Stimulated activated CD4-positive, alpha-beta T cell treated with anti-CD3 and anti-CD28 coated beads, Interleukin-15, amount 100 ng/mL, for 24 hours (primary cell): ENCODE data around the gene FOXJ3.

Source experiments
- DNase-seq: peaks from one replicate; pipeline ENCODE4 v3.0.0-alpha.2; 2020

Gene FOXJ3

DNA sequence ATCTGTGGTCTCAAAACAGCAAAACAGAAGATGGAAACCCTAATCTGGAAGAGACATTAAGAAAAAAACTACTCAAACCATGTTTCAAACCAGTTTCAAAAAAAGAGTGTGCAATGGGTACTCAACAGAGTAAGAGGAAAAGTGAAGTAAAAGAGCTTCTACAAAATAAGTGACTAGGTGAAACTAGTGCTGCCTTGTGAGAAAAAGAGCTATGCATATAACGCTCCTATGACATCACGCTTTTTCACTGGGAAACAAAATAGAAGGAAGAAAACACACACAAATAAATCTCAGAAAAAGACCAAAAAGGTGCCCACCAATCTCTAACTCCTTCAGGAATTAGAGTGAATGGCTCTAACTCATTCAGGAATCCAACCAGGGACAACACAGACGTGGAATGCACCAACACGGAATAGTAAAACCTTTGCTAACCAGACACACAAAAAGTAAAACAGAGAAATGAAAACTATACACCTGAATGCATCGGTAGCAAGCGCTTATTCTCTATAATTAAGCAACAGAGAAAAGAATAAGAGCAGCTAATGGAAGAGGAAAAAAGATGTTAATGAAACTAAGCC lies 1.3 kb downstream of the FOXJ3 start:
- DNase-seq = no peak

DNA sequence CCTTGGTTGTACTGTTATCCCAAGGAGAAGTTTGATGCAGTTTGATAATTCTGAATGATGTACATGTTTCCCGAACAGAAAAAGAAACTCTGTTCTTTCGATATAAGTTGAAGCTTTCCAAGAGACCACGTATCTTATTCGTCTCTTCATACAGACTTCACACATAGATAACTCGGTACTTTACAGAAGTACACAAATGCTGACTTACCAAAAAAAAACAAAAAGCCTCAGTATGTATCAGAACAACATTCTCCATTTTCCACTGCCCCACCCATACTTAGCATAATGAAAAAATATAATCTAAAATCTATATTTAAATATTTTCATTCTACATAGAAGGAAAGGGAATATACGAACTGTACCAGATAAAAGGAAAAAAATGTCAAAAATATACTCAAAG lies 2.2 kb downstream of the FOXJ3 start:
- no peak for DNase-seq

DNA sequence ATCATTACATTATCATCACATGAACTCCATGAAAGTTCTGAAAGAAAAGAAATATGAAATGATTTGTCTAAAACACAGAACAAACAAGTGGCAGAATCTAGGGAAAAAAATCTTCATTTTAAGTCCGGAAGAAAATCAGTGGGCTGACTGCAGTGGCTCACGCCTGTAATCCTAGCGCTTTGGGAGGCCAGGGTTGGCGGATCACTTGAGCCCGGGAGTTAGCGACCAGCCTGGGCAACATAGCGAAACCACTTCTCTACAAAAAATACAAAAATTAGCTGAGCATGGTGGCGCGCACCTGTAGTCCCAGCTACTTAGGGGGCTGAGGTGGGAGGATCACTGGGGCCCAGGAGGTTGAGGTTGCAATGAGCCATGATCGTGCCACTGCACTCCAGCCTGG lies 4.8 kb downstream of the FOXJ3 start:
- DNase-seq = no peak

DNA sequence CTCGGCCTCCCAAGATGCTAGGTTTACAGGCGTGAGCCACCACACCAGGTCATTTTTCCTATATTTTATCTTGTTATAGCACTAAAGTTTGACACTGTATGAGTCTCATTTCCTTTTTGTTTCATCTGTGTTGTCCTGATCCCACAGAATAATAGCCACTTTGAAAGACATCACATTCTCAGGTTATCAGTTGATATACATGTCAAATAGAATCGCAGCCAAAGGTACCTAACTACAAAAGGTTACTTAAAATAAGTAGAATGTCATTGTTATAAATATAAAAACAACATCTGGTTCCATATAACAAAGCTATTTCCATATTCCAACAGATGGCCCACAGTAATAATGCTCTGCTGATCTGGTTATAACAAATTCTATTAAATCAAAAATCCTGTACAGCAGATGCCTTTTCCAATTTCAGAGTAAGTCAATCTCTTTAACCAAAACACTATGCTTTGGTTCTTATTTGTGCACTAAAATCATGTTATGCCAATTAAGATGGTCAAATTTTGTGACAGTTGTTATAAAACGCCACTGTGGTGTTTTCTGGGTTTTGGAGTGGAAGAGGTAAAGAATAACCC lies 6.0 kb downstream of the FOXJ3 start:
- no peak for DNase-seq

DNA sequence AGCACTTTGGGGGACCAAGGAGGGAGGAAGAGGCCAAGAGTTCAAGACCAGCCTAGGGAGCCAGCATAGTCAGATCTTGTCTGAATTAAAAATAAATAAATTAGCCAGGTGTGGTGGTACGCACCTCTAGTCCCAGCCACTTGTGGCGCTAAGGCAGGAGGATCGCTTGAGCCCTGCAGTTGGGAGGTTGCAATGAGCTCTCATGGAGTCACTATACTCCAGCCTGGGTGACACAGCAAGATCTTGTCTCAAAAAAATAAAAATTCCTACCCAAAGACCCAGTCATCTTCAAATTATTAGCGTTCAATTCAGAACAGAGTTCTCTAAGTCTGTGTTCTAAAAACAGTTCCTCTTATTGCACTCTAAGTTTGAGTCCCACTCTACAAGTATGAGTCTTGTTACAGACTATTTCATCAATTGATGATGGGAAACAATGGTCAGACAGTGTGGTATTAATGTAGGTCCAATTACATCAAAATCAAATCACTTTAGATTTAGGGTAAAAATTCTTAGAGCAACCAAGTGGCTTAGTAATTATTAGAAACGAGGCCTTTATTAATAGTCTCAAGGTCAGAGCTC lies 6.9 kb downstream of the FOXJ3 start:
- no peak for DNase-seq

DNA sequence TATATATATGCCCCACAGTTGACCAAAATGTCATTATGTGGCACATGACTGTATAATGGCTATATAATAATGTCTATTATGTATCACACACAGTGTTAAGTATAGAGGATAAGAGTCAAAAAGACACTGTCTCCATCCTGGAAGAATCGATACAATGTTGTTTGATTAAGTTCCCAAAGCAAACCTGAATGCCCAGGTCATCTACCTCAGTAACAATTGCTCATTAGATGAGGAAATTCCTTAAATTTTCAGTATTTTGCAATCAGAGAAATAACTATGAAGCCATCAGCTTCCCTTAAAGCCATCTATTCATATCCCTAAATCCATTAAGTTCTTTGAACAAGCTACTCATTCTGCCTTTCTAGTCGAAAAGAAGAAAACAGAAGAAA lies 10.0 kb downstream of the FOXJ3 start:
- no peak for DNase-seq

DNA sequence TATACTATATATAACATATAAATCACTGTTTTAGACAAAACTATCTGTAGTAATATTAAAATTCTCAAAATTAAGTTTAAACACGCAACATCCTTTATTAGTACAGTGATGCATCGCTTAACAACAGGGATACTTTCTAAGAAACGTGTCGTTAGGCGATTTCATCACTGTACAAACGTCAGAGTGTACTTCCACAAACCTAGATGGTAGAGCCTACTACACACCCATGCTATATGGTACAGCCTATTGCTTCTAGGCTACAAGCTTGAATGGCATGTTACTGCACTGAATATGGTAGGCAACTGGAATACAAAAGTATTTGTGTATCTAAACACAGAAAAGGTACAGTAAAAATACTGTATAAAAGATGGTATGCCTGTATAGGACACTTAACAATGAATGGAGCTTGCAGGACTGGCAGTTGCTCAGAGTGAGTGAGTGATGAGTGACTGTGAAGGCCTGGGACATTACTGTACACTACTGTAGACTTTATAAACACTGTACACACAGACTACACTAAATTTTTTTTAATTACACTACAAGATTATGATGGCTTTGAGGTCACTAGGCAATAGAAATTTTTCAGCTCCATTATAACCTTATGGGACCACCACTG lies 10.5 kb downstream of the FOXJ3 start:
- no peak for DNase-seq

DNA sequence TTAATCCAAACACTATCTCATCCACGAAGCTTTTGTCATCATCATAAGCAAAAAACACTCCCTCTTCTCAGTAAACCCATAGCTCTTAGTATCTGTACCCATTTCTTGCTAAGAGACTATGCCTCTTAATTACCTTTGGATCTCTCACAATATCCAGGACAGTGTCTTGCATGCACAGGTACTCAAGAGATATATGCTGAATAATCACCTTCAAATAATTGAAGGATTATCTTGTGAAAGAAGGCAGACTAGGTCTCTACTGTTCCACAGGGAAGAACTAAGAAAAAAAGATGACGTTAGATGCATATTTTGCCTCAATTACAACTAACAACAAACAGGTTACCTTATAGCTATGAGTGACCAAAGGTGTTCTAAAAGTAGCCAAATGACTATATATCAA lies 11.5 kb downstream of the FOXJ3 start:
- DNase-seq = no peak

DNA sequence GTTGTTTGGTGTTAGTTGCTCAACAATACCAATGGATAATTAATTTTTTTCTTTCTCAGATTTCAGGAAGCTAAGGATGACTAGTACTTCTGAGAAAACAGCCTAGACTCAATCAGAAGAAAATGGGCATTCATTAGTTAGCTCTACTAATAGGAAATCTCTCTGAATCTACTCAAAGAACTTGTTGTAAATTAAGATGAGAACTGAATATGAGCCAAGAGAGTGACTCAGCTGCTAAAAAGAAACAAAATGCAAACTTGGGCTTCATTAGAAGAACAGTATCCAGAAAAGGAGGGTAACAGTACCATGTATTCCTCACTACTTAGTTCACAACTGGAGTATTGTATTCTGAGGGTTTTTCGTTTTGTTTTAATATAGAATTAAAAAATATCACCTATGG lies 12.5 kb downstream of the FOXJ3 start:
- no peak for DNase-seq

DNA sequence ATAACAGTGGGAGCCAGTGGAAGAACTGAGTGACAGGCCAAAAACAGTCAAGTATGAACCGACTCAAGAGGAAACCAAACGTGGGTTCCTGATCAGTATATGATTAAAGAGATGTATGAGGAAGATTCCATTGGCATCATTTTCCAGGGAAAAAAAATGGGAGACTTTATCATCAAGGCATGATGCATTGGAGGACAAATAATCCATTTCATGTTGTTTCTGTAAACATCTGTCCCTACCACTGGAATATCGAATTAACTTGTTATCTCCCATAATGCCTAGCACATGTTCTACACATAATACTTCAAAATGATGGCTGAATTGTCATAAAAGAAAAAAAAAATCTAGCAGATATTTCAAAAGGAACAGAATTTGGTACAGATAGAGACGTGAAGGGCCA lies 13.3 kb downstream of the FOXJ3 start:
- DNase-seq = no peak

DNA sequence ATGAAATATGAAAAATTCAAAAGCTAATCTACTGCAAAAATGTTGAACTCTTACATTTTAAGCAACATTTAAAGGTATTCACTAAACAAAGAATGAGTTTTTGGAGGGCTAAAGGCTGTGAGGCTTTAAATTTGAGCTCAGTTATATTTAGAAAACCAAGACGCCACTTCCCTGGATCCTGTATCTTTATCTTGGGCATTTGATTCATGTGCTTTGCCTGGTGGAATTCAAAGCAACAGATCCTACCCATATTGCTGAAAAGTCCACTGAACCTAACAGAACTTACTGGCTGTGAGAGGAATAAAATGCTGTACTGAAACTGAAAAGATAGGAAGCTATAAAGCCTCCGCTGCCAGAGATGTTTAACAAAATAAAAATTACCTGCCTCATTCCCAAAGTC lies 14.3 kb downstream of the FOXJ3 start:
- no peak for DNase-seq

DNA sequence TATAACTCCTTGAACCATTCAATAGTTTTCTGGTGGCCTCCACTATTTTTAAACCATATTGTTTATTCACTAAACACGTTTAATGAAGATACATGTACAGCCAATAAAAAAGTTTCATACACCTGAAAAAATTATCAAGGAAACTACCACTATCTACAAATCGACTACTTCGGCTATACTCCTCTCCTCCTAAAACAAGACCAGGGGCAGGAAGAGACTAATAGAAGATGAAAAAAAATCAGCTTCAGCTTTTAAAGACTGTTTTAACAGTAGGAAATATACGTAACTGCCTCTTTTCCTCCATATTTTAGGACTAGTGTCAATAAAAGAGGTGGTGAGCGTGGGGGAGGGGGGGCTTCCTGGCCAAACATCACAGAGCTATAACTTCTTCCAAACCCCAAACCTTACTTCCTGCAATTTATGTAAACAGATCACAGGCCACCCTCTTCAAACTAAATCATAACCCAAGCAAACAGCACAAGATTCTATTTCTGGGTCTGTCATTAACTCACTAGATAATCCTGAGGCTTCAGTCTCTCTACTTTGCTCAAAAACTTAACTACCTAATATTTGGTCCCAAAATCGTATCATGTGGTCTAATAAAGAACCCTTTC lies 15.1 kb downstream of the FOXJ3 start:
- DNase-seq = no peak

DNA sequence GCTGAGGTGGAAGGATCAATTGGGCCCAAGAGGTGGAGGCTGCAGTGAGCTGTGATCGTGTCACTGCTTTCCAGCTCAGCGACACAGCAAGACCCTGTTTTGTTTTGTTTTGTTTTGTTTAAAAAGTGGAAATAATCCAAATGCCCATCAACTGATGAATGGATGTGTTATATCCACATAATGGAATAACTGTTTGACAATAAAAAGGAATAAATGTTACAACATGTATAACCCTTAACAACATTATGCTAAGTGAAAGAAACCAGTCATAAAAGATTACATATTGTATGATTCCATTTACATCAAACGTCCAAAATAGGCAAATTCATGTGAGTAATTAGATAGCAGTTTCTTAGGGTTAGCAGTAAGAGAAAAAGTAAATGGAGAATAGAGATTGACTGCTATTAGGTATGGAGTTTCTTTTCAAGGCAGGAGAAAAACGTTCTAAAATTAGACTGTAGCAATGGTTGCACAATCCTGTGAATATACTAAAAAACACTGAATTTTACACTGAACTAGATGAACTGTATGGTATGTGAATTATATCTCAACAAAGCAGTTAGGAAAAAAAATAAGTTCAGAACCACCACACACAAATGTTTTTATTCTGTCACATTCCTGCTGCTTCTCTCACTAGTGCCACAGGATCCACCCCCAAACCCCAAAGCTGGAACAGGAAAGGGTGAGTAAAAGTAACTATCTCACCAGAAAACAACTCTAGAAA lies 15.7 kb downstream of the FOXJ3 start:
- no peak for DNase-seq

DNA sequence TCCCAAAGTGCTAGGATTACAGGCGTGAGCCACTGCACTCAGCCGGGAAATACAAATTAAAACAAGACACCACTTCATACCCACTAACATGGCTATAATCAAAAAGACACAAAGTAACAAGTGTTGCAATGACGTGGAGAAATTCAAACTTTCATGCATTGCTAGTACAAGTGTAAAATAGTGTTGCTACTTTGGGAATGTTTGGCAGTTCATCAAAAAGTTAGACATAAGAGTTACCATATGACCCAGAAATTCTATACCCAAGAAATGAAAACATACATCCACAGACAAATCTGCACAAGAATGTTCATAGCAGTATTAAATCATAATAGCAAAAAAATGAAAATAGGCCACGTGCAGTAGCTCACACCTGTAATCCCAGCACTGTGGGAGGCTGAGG lies 16.4 kb downstream of the FOXJ3 start:
- DNase-seq = no peak

DNA sequence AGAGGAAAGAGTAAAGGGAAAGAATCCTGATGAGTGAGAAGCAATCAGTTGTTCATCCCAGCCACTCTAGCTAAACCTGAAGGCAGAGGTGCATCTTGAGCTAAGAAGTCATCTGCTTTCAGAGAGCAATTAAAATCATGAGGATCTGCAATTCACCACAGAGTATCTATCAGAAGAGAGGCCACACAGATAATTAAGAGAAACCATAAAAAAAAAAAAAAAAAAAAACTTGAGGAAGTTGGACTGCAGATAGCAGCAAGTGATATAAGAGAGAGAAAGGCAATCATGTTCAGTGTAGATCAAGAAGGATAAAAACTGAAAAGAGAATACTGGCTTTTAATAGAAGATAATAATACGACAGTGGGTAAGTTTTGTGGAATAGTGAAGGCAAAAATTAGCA lies 17.7 kb downstream of the FOXJ3 start:
- DNase-seq = no peak

DNA sequence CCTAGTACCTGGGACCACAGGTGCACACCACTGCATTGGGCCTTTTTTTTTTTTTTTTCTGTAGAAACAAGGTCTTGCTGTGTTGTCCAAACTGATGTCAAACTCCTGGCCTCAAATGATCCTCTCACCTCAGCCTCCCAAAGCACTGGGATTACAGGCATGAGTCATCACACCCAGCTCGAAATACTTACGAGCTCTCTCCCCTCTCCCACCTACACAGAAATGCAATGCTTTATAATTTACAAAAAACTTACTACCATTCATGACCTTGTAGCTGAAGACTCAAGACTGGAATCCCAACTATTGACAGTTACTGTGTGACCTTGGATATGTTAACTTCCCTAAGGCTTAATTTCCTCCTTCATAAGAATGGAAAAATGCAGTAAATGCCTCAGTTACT lies 18.7 kb downstream of the FOXJ3 start:
- no peak for DNase-seq

DNA sequence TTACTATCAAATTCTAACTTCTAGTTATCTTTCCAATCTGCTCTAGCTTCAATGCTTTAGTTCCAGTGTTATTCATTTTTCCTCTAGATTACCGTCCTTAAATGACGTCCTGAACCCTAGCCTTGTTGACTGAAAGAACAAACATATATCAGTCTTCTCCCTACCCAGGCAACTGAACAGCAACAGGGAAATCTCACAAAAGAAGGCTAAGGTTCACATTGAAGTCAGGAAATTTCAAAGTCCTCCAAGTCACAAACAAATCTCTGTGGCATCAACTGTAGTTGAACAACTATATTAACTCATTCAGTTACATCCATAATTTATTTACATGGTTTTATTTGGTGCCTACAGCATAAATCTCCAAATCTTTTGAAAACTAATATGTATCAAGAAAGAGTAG lies 19.5 kb downstream of the FOXJ3 start:
- no peak for DNase-seq

DNA sequence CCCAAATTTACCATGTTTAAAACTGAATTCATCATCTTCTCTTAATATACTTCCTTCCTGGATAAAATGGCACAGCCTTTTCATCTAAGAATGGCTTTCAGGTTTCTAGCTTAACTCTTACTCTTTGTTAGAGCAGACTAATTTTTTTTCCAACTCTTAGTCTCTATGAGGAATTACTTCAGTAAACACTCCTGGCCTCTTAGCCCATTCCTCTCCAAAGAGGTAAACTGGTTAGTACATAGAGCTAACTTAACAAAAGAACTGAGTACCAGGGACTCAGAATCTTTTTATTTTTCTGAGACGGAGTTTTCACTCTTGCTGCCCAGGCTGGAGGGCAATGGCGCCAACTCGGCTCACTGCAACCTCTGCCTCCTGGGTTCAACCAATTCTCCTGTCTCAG lies 21.1 kb downstream of the FOXJ3 start:
- DNase-seq = no peak

DNA sequence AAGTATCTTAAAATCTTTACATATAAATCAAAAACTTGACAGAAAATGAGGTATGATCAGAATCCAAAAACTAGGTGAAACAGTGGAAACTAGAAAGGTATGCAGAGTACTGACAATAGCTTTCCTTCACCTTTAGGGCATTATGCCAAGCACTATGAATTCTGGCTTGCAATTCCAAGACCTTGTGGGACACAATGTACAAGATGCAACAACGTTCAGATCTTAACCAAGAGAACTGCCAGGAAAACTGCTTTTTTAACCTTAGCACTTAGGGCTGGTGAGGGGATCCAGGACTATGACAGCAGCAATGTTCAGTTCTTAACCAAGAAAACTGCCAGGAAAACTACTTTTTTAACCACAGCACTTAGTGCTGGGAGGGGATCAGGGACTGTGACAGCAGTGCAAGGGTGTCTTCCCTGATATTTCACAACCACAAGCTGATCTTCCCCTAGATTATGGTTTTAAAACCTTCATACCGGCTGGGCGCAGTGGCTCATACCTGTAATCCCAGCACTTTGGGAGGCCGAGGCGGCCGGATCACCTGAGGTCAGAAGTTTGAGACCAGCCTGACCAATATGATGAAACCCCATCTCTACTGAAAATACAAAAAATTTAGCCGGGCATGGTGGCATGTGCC lies 22.3 kb downstream of the FOXJ3 start:
- no peak for DNase-seq

DNA sequence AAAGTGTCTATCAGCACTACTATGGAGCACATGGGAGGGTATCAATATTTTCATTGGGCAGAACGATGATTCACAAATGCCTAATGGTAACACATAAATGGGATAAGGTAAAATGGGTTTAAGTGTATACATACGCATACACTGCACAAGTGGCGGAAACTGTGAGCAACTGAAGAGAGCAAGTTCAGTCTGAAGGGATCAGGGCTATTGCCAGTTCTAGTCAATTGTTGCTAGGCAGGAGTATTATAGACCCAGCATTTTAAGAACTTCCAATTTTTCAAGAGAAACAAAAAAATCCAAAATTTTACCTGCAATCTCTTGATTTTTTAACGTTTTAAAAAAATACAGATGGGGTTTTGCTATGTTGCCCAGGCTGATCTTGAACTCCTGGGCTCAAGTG lies 23.1 kb downstream of the FOXJ3 start:
- DNase-seq = no peak

DNA sequence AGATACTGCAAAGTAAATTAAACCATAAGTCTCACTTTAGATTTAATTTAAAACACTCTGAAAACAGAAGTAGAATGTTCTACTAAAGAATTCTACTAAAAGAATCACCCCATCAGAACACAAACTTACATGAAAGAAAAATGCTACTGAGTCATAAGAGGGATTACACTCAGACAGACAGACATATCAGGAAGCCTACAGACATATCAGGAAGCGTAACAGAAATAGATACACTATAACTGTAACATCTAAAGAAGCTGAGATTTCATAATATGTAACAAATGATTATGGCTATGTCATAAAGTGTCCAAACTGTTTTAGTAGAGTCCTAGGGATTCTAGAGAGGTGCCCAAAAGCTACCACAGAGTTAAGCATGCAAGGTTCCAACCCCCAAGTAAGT lies 23.9 kb downstream of the FOXJ3 start:
- DNase-seq = no peak

DNA sequence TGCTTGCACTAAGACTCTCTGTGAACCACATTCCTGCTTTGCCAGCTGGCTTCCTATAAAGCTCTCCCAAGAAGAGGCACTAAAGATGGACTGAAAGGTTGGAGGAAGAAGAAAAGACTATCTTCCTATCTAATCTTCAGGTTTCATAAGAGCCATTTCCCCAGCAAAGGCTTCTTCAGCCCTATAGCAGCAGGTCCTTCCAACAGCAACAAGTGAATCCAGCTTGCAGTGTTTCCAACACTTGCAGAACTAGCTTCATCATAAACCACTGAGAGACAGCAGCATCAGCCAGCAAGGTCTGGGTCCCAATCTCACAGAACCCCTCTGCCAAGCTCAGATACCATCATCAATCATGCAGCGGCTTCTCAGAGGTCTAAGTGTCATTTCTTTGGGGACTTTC lies 28.1 kb downstream of the FOXJ3 start:
- DNase-seq = no peak

DNA sequence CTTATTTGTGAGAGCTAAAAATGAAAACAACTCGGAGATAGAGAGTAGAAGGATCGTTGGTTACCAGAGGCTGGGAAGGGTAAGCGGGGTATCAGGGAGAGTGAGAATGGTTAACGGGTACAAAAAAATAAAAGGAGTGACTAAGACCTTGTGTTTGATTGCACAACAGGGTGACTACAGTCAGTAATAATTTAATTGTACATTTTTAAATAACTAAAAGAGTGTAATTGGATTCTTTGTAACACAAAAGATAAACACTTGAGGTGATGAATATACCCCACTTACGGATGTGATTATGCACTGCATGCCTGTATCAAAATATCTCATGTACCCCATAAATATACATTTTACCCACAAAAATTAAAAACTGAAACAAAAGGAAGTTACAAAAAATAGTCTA lies 29.4 kb downstream of the FOXJ3 start:
- DNase-seq = no peak
